ENCODE results near the gene TEX14.
"Not testable (repeated sequence)": the region's sequence is repeated elsewhere in the genome, so short reads cannot be mapped to it uniquely, and the experiment has no call there.

The TEX14 gene

DNA sequence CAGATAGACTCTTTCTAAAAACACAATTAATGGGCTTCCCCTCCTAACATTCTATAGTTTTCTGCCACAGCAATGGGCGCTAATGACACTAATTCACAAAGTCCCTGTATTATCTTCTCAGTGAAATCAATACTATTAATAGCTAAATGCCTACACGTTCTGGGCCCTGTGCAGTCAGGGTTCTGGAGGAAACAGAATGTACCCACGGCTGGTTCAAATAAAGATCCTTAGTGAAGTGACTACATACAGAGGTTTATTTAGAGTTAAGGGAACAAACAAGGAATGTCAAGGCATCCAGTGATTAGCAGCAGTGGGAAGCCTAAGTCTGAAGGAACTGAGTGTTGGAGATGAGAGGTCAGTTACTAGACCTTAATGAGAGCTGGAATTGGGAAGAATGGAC, 133.9 kb downstream of the TEX14 start:
- no peak for DNase-seq (ENCODE audit: low spot score)

DNA sequence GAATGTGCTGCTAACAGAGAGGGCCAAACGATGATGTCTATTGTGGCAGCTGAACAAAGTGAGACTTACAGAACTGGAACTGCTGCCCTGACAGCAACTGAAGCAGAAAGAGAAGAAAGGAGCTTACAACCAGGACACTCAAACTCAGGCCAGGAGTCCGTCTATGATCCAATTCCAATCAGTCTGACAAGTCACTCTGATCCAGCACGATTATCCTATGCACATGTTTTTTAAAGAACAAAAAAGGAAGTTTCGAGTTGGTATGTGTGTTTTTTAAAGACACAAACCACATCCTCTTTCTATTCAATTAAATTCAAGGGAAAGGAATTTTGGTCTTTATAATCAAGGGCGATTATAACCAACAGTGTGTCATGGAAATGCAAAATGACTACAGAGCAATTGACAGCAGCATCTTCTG, 135.0 kb downstream of the TEX14 start:
- no peak for DNase-seq (ENCODE audit: low spot score)

DNA sequence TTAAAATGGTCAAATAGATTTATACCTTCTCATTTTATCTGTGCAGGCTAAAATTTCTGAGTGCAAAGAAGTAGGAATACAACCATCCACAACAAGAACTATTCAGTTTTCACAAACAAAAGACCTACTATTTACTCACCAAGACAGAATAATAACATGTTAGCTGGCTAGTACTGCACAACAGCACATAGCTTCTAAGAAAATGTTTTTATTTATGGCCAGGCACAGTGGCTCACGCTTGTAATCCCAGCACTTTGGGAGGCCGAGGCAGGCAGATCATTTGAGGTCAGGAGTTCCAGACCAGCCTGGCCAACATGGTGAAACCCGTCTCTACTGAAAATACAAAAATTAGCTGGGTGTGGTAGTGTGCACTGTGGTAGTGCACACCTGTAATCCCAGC, 136.7 kb downstream of the TEX14 start:
- not testable (repeated sequence) for DNase-seq (ENCODE audit: low spot score)

DNA sequence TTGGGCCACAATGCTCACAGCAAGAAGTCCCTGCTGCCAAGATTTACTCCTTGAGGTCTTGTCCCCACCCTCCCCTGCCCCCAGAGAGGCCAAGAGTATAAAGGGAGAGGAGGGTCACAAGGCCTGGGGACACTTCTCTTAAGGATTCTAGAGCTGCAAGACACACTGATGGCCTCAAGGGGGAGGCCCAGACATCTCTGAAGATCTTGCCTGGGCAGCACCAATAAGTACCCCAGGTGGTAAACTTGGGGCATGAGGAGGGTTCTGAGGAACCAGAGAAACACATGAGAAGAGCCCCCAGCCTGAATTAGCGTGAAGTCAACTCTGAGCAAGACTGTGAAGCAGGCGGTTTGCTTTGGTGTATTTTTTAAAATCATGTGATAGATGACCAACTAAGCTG, 150.6 kb downstream of the TEX14 start:
- no peak for DNase-seq (ENCODE audit: low spot score)

DNA sequence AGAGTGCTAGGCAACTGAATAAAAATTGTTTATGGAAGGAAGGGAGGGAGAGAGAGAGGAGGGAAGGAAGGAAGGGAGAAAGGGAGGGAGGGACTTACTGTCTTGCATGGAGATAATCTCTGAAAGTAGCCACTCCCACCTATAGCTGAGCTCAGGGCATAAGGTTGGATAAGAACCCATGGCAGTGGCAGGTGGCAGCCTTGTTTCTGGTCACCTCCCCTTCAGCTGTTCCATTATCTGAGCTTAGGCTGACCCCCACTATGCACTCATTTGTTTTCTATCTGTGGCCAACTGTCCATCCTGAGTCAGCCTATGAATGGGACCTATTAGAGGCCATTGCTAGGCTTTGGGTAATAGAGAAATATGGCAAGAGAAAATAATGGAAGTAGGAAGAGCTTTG, 152.1 kb downstream of the TEX14 start:
- DNase-seq (ENCODE audit: low spot score) = no peak

DNA sequence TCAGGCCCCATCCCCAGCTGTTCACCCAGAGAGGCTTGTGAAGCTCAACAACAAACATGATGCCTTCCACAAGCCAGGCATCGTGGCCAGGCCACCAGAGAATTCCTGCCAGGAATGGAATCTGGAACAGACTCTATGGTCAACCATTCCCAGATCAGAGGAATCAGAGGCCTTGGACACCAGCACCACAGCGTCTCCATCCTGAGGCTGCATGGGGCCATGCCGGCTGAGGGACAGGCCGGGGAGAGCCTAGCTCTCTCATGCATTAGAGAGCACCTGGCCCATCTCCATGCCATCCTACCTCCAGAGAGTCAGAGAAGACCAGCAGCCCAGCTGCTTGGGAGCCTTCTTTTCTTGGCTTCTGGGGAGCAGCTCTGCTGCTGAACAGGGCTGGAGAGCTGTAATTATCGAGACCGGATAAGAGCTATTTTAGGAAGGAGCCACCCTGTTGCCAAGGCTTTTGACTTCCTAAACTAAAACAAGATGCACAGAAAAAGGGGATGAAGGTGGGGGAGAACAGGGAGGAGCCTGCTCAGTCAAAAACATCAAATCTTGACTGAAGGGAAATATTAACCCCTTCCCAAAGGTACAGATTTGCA, 152.9 kb downstream of the TEX14 start:
- DNase-seq (ENCODE audit: low spot score) = no peak

DNA sequence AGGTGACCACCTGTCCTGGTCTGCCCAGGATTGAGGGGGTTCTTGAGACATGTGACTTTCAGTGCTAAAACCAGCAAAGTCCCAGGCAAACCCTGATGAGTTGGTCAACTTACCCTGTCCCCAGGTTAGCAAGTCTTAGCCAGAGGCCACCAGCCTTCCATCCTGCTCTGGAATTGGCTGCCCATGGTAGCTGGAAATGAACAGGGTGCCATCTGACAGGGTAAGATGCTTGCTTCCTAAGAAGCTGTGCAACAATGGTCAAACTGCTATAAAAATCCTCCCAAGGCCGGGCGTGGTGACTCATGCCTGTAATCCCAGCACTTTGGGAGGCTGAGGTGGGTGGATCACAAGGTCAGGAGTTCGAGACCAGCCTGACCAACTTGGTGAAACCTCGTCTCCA, 154.6 kb downstream of the TEX14 start:
- DNase-seq (ENCODE audit: low spot score) = no peak

DNA sequence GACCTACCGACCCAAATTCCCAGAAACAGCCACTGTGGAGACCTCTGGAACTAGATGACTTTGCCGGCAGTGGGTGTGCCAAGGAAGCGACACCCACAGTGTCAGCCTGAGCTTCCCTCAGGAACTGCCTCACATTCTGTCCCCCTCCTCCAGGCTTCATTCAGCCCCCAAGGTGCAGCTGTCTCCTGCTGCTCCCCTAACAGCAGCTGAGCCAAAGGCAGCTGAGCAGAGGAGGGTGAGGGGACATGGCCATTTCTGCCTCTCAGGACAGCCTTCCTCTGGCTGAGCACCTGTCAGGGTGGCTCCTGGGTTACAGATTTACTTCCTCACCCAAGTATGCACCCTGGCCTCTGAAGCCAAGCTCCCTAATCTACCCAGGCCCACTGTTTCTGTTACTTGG, 155.3 kb downstream of the TEX14 start:
- no peak for DNase-seq (ENCODE audit: low spot score)

DNA sequence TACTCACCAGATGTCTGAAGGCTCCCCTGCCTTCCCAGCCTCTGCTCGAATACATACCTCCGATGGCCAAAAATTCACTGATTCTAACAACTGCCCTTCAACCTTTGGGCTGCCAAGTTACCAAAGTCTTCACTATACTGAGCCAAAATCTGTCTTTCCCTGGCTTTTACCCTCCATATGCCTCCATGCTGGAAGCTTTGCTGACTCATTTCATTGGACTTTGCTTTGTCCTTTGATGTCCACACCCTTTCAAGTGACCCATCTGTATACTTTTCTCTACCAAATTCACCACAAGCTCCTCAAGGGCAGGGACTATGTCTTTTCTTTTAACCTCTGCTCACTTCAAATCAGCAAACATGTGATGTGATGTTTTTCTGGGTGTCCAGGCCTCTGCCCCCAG, 156.4 kb downstream of the TEX14 start:
- DNase-seq (ENCODE audit: low spot score) = peak; percentile 64

DNA sequence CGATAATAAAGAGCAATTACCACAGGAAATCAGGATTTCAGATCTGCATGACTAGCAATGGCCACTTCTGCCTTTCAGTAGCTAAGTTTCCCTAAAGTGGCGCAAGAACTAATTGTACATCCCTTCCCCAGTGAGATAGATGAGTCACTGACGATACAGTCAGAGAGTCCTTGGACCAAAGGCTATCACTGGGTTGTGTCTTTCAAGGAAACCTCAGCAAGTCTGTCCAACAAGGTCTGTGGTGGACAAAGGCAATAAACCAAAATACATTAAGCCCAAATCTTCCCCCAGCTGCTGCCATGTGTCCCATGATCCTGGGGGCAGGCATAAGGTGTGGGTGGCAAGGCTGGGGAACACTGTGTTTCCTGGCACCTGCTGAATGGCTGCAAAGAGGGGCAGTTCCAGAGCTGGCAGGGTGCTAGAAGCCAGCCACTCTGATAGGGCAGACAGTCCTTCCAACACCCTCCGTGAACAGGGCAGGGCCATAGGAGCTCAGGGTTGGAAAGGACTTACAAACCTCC, 156.9 kb downstream of the TEX14 start:
- peak; percentile 80 for DNase-seq (ENCODE audit: low spot score)

DNA sequence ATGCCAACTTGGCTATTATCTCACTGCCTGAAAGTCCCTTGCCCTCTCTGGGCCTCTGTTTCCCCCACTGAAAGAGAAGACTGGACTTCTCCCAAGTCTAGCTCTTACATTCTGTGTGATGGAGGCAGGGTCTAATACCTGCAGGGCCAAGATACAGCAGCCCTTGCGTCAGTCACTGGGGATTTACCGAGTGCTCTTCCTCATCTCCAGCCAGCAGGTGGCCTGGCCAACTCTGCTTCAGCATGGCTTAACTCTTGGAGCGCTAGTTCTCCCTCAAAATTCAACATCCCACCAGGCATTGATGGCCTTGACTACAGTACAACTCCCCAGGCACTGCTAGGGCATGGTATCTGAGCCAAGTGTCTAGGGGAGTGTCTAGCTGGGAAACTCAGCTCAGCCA, 157.5 kb downstream of the TEX14 start:
- no peak for DNase-seq (ENCODE audit: low spot score)

DNA sequence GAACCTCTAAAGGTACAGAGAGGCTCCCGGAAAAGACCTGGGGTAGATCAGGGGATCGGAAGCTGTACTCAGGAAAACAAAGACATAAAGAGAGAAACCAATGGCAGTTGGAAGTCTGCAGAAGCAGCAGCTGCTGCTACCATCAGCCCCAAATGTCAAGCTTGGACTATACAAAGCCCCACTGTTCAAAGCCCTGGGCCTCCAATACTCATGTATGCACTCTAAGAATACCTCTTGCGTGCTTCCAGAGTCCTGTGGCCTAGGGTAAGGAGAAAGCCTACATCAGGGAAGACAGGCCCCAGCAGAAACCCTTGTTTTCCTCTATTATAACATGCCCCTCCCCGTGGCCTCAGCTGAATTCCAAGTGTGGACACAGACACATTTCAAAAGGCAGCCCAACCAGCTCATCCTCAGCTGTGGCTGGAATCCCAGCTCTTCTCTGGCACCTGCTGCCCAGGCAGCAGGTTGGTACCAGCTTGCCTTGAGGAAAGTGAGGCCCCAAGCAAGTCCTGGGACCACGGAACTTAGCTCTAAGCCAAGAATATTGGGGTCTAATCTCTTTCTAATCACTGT, 158.1 kb downstream of the TEX14 start:
- no peak for DNase-seq (ENCODE audit: low spot score)

DNA sequence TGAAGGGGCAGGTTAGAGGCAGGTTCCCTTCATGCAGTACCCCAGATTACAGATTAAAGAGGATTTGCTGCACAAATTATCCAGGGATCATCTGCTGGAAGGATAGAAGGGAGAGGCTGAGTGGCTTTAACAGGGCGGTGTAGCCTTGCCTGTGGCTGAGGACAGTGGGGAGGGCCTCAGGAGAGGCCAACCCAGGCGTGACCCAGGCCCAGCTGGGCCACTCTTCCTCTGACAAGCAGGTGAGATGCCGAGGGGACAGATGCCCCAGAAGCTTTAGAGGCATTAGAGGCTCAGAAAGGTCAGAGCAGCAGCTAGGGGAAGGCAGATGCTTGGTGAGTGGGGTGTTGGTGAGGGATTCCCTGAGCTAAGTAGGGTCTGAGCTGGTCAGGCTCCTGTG, 159.3 kb downstream of the TEX14 start:
- DNase-seq (ENCODE audit: low spot score) = no peak

DNA sequence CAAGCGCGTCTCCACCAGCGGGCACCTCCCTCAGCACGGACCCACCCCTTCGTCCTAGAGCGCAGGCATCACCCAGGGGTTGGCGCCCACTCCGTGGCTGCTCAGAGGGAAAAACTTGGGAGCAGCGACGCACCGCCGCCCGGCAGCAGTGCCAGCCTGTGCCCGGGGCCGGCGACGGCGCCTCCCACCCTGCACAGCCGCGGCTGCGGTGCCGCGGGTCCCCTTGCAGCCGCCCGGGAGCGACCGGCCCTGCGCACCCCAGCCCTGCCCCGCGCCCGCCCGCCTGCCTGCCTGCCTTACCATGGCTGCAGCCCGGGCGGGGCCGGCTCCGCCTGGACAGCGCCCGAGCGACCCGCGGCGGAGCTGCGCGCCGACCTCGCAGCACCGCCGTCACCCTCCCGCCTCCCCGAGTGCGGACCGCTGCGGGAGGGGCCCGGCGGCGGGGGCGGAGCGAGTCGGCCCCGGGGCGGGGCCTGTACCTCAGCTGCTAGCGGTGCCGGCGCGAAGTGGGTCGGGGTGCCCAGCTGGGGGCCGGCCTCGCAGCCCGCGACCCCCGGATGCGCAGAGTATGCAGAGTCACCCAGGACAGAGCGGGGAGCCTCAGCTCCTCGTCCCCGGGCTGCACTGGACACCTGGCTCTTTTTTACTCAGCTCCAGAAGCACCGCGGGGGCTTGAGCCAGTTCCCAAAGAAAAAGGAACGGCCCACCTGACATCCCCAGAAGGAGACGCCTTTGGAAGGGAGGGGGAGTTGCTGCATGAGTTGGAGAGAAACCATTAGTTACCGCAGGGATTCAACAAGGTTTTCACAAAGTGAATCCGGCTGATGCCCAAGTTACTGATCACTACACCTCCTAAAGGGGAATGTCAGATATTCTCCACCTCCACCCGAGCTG, 159.9 kb downstream of the TEX14 start:
- peak; percentile 67 for DNase-seq (ENCODE audit: low spot score)

DNA sequence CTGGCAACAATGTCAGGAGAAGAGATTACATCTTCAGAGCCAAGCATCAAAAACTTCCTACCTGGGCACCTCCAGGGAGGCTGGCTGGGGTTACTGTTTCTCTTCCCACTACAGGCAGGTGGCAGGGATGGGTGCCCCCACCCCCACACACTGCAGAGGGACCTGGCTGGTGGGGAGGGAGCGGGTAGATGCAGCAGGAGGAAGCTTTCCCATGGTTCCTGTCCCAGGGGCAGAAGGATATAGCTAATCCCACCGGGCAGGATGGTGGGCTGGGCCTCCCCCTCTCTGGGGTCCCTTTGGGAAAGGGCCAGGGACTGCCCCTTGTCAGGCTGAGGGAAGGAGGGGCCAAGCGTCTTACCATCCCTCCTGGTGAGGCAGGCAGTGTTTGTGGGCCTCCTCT, 160.7 kb downstream of the TEX14 start:
- DNase-seq (ENCODE audit: low spot score) = no peak

DNA sequence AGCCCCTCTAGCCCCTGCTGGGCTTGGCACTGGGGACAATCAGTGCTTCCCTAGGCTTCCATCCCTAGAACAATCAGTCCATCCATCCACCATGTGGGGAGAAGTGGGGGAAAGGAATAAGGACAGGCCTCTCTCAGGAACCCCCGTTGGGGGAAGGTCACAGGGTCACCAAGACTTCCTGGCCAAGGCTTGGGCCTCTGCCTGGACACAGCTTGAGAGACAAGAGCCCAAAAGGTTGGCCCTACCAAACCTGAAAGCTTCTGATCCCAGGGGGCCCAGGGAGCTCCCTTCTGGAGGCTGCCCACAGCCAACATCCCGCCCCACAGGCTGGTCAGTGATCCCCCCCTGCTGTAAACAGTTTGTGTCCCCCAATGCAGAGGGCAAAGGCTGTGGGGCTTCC, 161.2 kb downstream of the TEX14 start:
- DNase-seq (ENCODE audit: low spot score) = no peak

DNA sequence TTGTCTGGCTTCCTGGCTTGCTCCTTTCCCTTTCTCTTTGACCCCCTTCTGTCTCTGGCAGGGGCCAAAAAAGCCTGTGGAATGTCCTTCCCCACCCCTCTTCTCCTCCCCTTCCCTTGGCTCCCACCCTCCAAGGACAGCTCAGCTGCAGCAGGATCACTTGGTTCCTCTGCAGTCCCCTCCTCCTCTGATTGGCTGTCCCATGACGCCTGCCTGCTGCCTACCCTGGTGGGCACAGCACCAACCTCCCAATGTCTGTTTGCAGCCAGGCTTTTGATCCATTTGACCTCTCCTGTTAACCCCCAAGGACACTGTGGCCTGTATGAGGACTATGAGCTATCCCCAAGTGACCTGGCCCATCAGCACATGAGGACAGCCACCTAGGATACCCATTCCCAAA, 162.6 kb downstream of the TEX14 start:
- DNase-seq (ENCODE audit: low spot score) = no peak

DNA sequence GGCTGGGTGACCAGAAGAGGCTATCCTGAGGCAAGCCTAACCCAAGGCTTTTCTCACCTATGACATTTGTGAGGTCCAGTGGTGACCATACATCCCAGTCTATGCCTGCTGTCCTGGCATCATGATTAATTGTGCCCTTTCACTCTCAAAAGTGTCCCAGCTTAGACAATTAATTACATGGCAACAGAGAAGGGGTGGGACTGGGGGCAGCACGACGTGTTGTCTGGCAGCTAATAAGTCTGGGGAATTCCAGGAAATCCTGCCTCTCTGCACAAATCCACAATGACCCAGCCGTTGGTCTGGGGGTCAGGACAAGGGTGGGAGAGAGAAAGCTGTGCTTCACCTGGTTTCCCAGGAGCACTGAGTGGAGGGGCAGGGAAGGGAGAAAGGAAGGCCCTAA, 163.4 kb downstream of the TEX14 start:
- DNase-seq (ENCODE audit: low spot score) = no peak

DNA sequence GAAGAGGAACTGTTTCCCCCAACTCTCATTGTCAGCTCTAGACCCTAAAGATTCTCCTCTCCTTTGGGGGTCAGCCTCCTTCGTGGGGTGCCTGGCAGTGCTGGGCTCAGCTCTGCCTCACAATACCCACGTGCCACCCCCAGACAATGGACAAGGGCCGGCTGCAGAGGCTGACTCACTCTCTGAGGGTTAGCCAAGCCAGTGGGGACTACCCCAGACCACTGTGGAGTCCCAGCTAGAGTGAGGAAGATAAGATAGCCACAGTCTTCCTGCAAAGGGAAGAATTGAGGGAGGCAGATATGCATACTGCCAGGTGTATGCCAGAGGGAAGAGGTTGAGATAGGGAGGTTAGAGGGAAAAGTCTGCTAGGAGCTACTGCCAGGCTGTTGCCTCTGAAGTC, 163.9 kb downstream of the TEX14 start:
- DNase-seq (ENCODE audit: low spot score) = no peak

DNA sequence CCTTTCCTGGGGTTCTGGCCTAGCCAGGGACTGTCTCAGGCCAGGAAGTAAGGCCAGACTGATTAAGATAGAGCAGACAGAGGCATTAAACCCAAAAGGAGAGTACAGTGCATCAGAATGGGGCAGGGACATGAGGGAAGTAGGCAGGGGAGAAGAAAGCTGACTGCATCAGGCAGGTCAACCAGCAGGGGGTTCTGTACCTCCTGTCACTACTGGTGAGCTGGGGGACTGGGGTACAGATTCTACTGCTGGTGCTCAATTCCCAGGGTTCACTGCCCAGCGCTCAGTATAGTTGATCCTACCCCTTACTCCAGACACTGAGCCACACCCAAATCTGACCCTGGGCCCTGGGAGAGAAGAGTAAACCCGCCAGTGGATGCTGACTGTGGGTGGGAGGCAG, 164.5 kb downstream of the TEX14 start:
- no peak for DNase-seq (ENCODE audit: low spot score)

DNA sequence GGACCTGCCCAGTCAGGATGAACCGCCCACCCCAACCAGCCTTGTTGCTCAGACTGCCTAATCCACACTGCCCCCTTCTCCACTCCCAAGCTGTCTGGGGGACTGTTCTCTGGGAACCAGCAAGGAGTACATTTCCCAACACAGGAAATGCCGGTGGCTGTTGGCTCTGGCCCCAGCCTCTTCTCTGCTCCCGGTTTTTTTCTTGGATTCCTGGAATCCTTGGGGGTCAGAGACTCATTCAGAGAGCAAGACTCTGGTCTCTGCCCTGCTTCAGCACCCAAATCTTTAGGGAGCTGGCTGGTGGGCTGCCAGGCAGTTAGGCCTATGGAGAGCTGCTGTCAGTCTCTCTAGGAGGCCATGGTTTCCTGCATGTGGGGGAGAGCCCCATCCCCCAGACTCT, 166.6 kb downstream of the TEX14 start:
- DNase-seq (ENCODE audit: low spot score) = peak; percentile 82

DNA sequence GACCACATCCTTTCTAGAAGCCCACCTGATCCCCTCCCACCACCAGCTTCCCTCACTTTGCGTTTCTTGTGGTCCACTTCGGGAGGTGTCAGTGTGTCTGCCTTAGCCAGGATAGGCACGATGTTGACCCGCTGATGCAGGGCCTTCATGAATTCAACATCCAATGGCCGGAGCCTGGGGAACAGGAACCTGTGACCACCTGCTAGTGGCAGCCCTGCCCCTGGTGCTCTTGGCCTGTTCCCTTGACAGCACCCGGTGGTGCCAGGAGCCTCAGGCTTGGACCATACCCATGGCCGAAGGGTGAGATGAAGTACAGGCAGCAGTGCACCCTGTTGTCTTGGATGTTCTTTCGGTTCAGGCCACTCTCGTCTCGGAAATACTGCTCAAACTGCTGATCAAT, 170.2 kb downstream of the TEX14 start:
- no peak for DNase-seq (ENCODE audit: low spot score)

DNA sequence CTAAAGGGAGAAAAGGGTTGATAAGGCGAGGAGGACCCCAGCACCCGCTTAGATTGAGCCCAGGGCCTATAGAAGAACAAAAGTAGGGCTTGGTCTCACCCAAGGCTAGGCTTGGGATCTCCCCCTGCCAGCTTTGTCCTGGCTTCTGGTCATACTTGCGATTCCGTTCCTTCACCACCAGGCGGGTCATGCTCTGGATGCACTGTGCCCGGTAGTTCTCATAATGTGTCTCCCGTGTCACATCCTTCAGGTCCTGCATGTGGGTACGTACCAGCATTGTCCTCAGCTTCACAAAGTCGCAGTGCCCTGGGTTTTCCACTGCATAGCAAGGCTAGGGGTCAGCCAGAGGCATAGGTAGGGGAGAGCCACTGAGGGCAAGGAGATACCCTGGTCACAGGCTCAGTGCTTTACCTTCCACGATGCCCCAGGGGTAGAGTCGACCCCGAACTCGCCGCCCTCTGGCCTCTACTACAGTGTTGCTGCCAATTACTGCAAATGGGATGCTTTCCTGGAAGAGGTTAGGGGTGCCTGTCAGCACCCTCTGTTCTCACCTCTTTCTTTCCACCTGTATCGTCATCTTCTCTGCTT, 170.9 kb downstream of the TEX14 start:
- no peak for DNase-seq (ENCODE audit: low spot score)
